ENCODE results near the gene IDH3B. TPM values are rescaled to one million over a fixed set of nuclear protein-coding genes. Genes with fewer than 3 reads are reported as not detected.

The IDH3B gene
- total RNA-seq, 1 experiment from 2014 or later = 132 TPM

GRCh38 chr20:2617099-2617714 lies 46.8 kb downstream of the IDH3B start:
- Histone ChIP-seq H3K4me3 (replicated peaks in 1 of 2; ENCODE audit: low read depth in 1 of 2, low read length in 2 of 2) (no peak overlapping the region), H3K9me2 (ENCODE audit: insufficient read depth) (no peaks in the 10 kb centered on the region), H3K9me3 (ENCODE audit: control insufficient read depth in 1 of 2, insufficient read depth in 1 of 2, low read depth in 1 of 2, low read length in 2 of 2) (no peaks in the 10 kb centered on the region), H3K9ac (ENCODE audit: low read length) (no peak overlapping the region), H4K20me1 (ENCODE audit: insufficient read depth) (no peaks in the 10 kb centered on the region), H2AFZ (ENCODE audit: low read depth, low read length, poor library complexity, severe bottlenecking) (no peak overlapping the region), H3K27me3 (ENCODE audit: insufficient read depth, low read length) (no peaks in the 10 kb centered on the region), H3K36me3 (ENCODE audit: control insufficient read depth in 1 of 2, insufficient read depth in 2 of 2, low read length in 2 of 2) (no peaks in the 10 kb centered on the region), H3K79me2 (ENCODE audit: insufficient read depth, low read length) (no peaks in the 10 kb centered on the region), H3K4me1 (ENCODE audit: control insufficient read depth in 1 of 2, insufficient read depth in 2 of 2, low read length in 2 of 2) (peaks cover 9 to 17% of the 10 kb centered on the region in 2 experiments), H3K4me2 (ENCODE audit: low read length) (no peak overlapping the region), H3K27ac (ENCODE audit: low read depth, low read length) (no peak overlapping the region)
- ATAC-seq = no peak
- ChIA-PET POLR2A (no interaction called here), RAD21 (ENCODE audit: low non-redundant PET in 1 of 2, low total read pairs in 2 of 2, uncharacterized antibody in 2 of 2, unreplicated experiment in 2 of 2) (no interaction called here), CTCF (no interaction called here)
- no TSS peak for BruUV-seq (replicated peaks)
- DNase-seq (ENCODE audit: low read depth, low spot score) = no peak
- TF ChIP-seq ELF1 (IDR thresholded peaks at IDR 0.05; ENCODE audit: borderline replicate concordance, low read depth) = no peak
- TF ChIP-seq JUND (IDR thresholded peaks at IDR 0.05) = no peak
- no peak for TF ChIP-seq MAX (IDR thresholded peaks at IDR 0.05)
- no peak for TF ChIP-seq SIN3A (IDR thresholded peaks at IDR 0.05; ENCODE audit: low read depth)
- no peak for TF ChIP-seq CBX3 (IDR thresholded peaks at IDR 0.05; ENCODE audit: low read depth)
- TF ChIP-seq EZH2 (IDR thresholded peaks at IDR 0.05) = no peak
- TF ChIP-seq CEBPB (IDR thresholded peaks at IDR 0.05; ENCODE audit: low read depth) = no peak
- no peak for TF ChIP-seq FOSL1 (IDR thresholded peaks at IDR 0.05; ENCODE audit: low read depth)
- TF ChIP-seq ATF3 (IDR thresholded peaks at IDR 0.05) = no peak
- TF ChIP-seq TCF7L2 (IDR thresholded peaks at IDR 0.05; ENCODE audit: borderline replicate concordance, extremely low read depth, insufficient read depth, insufficient read length) = no peak
- no peak for TF ChIP-seq ZBTB33 (IDR thresholded peaks at IDR 0.05; ENCODE audit: extremely low read depth, insufficient replicate concordance, low read length)
- no peak for TF ChIP-seq EGR1 (IDR thresholded peaks at IDR 0.05; ENCODE audit: low read depth)
- no peak for TF ChIP-seq POLR2AphosphoS5 (IDR thresholded peaks at IDR 0.05; ENCODE audit: low read depth, low read length)
- no peak for TF ChIP-seq REST (IDR thresholded peaks at IDR 0.05; ENCODE audit: low read depth)
- no peak for TF ChIP-seq ZNF274 (IDR thresholded peaks at IDR 0.05; ENCODE audit: low read depth, low read length)
- no peak for TF ChIP-seq POLR2A (IDR thresholded peaks at IDR 0.05; ENCODE audit: borderline replicate concordance, extremely low read depth, insufficient read depth, insufficient read length)
- no peak for TF ChIP-seq SP1 (IDR thresholded peaks at IDR 0.05; ENCODE audit: low read depth)
- no peak for TF ChIP-seq CTCF (IDR thresholded peaks at IDR 0.05 in 2 of 3, conservative IDR thresholded peaks at IDR 0.05 in 1 of 3; ENCODE audit: borderline replicate concordance in 1 of 3, insufficient read depth in 1 of 3, low read depth in 2 of 3, low read length in 2 of 3)
- intact Hi-C loops (cut with micrococcal nuclease) = no loop called here
